ENCODE measurements around the gene NUDT14. TPM values are rescaled to one million over a fixed set of nuclear protein-coding genes. Genes with fewer than 3 reads are reported as not detected.

NUDT14 gene
- total RNA-seq, 2 donors from 2014 or later = 17.9 to 18.3 TPM

GRCh38 chr14:105206873-105207272, 25.8 kb upstream of the NUDT14 start:
- ATAC-seq (replicated peaks) = no peak

GRCh38 chr14:105205673-105206208, 24.6 kb upstream of the NUDT14 start:
- H3K4me1 Mint-ChIP-seq = no peaks in the 10 kb centered on the region
- H3K27ac Mint-ChIP-seq = no peak overlapping the region
- no peaks in the 10 kb centered on the region for H3K9me3 Mint-ChIP-seq
- H3K4me3 Mint-ChIP-seq = no peak overlapping the region
- ATAC-seq (replicated peaks) = no peak
- H3K27me3 Mint-ChIP-seq = peaks cover under 1% of the 10 kb centered on the region
- no peaks in the 10 kb centered on the region for H3K36me3 Mint-ChIP-seq (ENCODE audit: low read depth)

More at GRCh38 chr14:105206873-105207272, 25.8 kb upstream of the NUDT14 start:
- H3K9me3 Mint-ChIP-seq = no peaks in the 10 kb centered on the region
- no peak overlapping the region for H3K4me3 Mint-ChIP-seq
- no peak overlapping the region for H3K27ac Mint-ChIP-seq
- no peaks in the 10 kb centered on the region for H3K36me3 Mint-ChIP-seq (ENCODE audit: low read depth)
- H3K4me1 Mint-ChIP-seq = no peaks in the 10 kb centered on the region
- H3K27me3 Mint-ChIP-seq = no peaks in the 10 kb centered on the region

- no peaks in the 10 kb centered on the region for H3K9me3 Mint-ChIP-seq
- no peaks in the 10 kb centered on the region for H3K4me1 Mint-ChIP-seq
- peaks cover 3% of the 10 kb centered on the region for H3K27me3 Mint-ChIP-seq
- H3K27ac Mint-ChIP-seq = no peak overlapping the region
- H3K4me3 Mint-ChIP-seq = no peak overlapping the region
- no peak for ATAC-seq (replicated peaks)
- no peaks in the 10 kb centered on the region for H3K36me3 Mint-ChIP-seq (ENCODE audit: low read depth)
These were observed 24.0 kb upstream of the NUDT14 start for GRCh38 chr14:105204931-105205672.

GRCh38 chr14:105204206-105204930, 23.3 kb upstream of the NUDT14 start:
- no peaks in the 10 kb centered on the region for H3K9me3 Mint-ChIP-seq
- H3K36me3 Mint-ChIP-seq (ENCODE audit: low read depth) = no peaks in the 10 kb centered on the region
- peak; percentile 13 for ATAC-seq (replicated peaks)
- no peak overlapping the region for H3K4me3 Mint-ChIP-seq
- H3K27me3 Mint-ChIP-seq = peaks cover 7% of the 10 kb centered on the region
- H3K4me1 Mint-ChIP-seq = no peaks in the 10 kb centered on the region
- H3K27ac Mint-ChIP-seq = no peak overlapping the region

- ATAC-seq (replicated peaks) = no peak
These were observed 22.6 kb upstream of the NUDT14 start for GRCh38 chr14:105203701-105204100.

GRCh38 chr14:105203057-105203531, 22.0 kb upstream of the NUDT14 start:
- H3K36me3 Mint-ChIP-seq (ENCODE audit: low read depth) = no peaks in the 10 kb centered on the region
- H3K4me3 Mint-ChIP-seq = no peak overlapping the region
- ATAC-seq (replicated peaks) = peak; percentile 61
- H3K27me3 Mint-ChIP-seq = peaks cover 15% of the 10 kb centered on the region
- no peak overlapping the region for H3K27ac Mint-ChIP-seq
- no peaks in the 10 kb centered on the region for H3K4me1 Mint-ChIP-seq
- H3K9me3 Mint-ChIP-seq = no peaks in the 10 kb centered on the region

More at GRCh38 chr14:105203701-105204100, 22.6 kb upstream of the NUDT14 start:
- H3K4me1 Mint-ChIP-seq = no peaks in the 10 kb centered on the region
- H3K36me3 Mint-ChIP-seq (ENCODE audit: low read depth) = no peaks in the 10 kb centered on the region
- peaks cover 11% of the 10 kb centered on the region for H3K27me3 Mint-ChIP-seq
- H3K9me3 Mint-ChIP-seq = no peaks in the 10 kb centered on the region
- H3K4me3 Mint-ChIP-seq = no peak overlapping the region
- no peak overlapping the region for H3K27ac Mint-ChIP-seq

- ATAC-seq (replicated peaks) = peak; percentile 48
- no peak overlapping the region for H3K4me3 Mint-ChIP-seq
- no peaks in the 10 kb centered on the region for H3K9me3 Mint-ChIP-seq
- H3K27me3 Mint-ChIP-seq = peaks cover 16% of the 10 kb centered on the region
- no peaks in the 10 kb centered on the region for H3K4me1 Mint-ChIP-seq
- no peaks in the 10 kb centered on the region for H3K36me3 Mint-ChIP-seq (ENCODE audit: low read depth)
- H3K27ac Mint-ChIP-seq = no peak overlapping the region
These were observed 20.9 kb upstream of the NUDT14 start for GRCh38 chr14:105201925-105202513.

- Mint-ChIP-seq H3K4me3 (no peak overlapping the region), H3K27me3 (peaks cover 16% of the 10 kb centered on the region), H3K9me3 (no peaks in the 10 kb centered on the region), H3K4me1 (no peaks in the 10 kb centered on the region), H3K27ac (no peak overlapping the region), H3K36me3 (ENCODE audit: low read depth) (no peaks in the 10 kb centered on the region)
- no peak for ATAC-seq (replicated peaks)
These were observed 20.2 kb upstream of the NUDT14 start for GRCh38 chr14:105201156-105201924.

GRCh38 chr14:105200641-105201040, 19.5 kb upstream of the NUDT14 start:
- no peak for ATAC-seq (replicated peaks)
- Mint-ChIP-seq H3K36me3 (ENCODE audit: low read depth) (no peaks in the 10 kb centered on the region), H3K27me3 (peaks cover 16% of the 10 kb centered on the region), H3K4me3 (no peak overlapping the region), H3K27ac (no peak overlapping the region), H3K9me3 (no peaks in the 10 kb centered on the region), H3K4me1 (no peaks in the 10 kb centered on the region)

GRCh38 chr14:105200074-105200473, 19.0 kb upstream of the NUDT14 start:
- no peak for ATAC-seq (replicated peaks)
- Mint-ChIP-seq H3K27ac (no peak overlapping the region), H3K9me3 (no peaks in the 10 kb centered on the region), H3K36me3 (ENCODE audit: low read depth) (no peaks in the 10 kb centered on the region), H3K4me3 (no peak overlapping the region), H3K4me1 (no peaks in the 10 kb centered on the region), H3K27me3 (peaks cover 16% of the 10 kb centered on the region)

- no peaks in the 10 kb centered on the region for H3K36me3 Mint-ChIP-seq (ENCODE audit: low read depth)
- H3K4me1 Mint-ChIP-seq = peaks cover 6% of the 10 kb centered on the region
- no peak overlapping the region for H3K27ac Mint-ChIP-seq
- no peaks in the 10 kb centered on the region for H3K9me3 Mint-ChIP-seq
- peaks cover 22% of the 10 kb centered on the region for H3K27me3 Mint-ChIP-seq
- no peak for ATAC-seq (replicated peaks)
- no peak overlapping the region for H3K4me3 Mint-ChIP-seq
These were observed 18.0 kb upstream of the NUDT14 start for GRCh38 chr14:105199093-105199492.

- H3K36me3 Mint-ChIP-seq (ENCODE audit: low read depth) = no peaks in the 10 kb centered on the region
- peaks cover 22% of the 10 kb centered on the region for H3K27me3 Mint-ChIP-seq
- H3K4me1 Mint-ChIP-seq = peaks cover 6% of the 10 kb centered on the region
- ATAC-seq (replicated peaks) = no peak
- no peaks in the 10 kb centered on the region for H3K9me3 Mint-ChIP-seq
- H3K4me3 Mint-ChIP-seq = no peak overlapping the region
- H3K27ac Mint-ChIP-seq = no peak overlapping the region
These were observed 17.5 kb upstream of the NUDT14 start for GRCh38 chr14:105198588-105198987.

GRCh38 chr14:105197211-105197641, 16.1 kb upstream of the NUDT14 start:
- ATAC-seq (replicated peaks) = no peak
- no peaks in the 10 kb centered on the region for H3K9me3 Mint-ChIP-seq
- H3K4me1 Mint-ChIP-seq = peaks cover 6% of the 10 kb centered on the region
- no peak overlapping the region for H3K4me3 Mint-ChIP-seq
- no peaks in the 10 kb centered on the region for H3K36me3 Mint-ChIP-seq (ENCODE audit: low read depth)
- no peak overlapping the region for H3K27ac Mint-ChIP-seq
- peaks cover 22% of the 10 kb centered on the region for H3K27me3 Mint-ChIP-seq

Data from activated T-helper 17 cell treated with anti-CD3 and anti-CD28 coated beads, Interleukin-2, amount 50 U/mL, for 72 hours (primary cell).